CD4-positive, alpha-beta T cell treated with Interleukin-15 for 4 hours (primary cell): ENCODE measurements around the gene SLC38A9.
"Not testable (repeated sequence)": the region's sequence is repeated elsewhere in the genome, so short reads cannot be mapped to it uniquely, and the experiment has no call there.

Source experiments
- DNase-seq: peaks from one replicate; pipeline ENCODE4 v3.0.0-alpha.2; 2020; ENCODE audit warnings: low spot score

Gene SLC38A9

DNA sequence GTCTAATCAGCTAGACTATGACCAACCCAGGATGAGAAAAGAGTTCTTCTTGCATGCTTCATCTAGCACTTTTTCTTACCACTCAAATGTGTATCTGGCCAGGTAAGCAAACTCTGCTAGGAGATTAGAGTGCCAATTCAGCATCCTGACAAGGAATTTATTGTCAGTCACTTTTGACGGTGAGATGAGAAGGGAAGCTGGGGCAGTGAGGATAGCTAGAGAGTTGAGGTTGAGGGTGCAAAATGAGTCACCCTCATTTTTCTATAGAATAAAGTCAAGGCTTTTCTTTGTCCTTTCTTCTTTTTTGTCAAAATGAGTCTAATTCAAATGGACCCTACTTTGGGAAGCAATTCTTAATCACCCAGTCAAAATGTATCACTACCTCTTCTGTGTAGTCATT lies 102.7 kb downstream of the SLC38A9 start:
- DNase-seq: no peak

DNA sequence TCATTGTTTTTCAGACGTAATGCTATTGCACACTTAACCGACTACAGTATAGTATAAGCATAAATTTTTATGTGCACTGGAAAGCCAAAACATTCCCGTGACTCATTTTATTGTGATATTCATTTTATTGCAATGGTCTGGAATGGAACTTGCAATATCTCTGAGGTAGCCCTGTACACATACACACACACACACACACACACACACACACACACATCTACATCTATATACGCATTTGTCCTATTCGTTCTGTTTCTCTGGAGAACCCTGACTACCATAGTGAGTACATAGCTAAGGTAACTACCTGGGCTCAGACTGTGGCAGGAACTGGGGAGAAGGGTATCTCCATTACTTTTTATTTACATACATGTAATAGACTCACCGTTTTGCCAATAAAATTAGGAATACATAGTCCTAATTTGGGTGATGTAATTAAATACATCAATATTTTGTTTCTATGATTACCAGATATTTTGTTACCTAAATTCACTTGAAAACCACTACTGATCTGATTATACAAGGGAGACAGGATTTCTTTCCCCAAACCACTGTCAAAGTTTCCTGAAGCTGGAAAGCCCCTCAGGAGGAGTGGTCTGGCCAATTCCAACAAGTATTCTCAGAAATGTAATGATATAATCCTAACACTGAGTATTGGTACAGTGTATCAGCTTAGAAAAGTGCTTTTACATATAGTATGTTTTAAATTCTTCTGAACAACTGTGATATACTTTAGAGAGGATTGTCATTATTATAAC lies 103.4 kb downstream of the SLC38A9 start:
- DNase-seq: no peak

DNA sequence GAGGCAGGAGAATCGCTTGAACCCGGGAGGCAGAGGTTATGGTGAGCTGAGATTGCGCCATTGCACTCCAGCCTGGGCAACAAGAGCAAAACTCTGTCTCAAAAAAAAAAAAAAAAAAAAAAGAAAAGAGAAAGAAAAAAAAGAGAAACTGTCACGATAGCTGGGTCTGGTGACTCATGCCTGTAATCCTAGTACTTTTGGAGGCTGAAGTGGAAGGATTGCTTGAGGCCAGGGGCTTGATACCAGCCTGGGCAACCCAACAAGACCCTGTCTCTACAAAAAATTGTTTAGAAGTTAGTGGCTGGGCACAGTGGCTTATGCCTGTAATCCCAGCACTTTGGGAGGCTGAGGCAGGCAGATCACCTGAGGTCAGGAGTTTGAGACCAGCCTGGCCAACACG lies 104.8 kb downstream of the SLC38A9 start:
- not testable (repeated sequence) for DNase-seq

DNA sequence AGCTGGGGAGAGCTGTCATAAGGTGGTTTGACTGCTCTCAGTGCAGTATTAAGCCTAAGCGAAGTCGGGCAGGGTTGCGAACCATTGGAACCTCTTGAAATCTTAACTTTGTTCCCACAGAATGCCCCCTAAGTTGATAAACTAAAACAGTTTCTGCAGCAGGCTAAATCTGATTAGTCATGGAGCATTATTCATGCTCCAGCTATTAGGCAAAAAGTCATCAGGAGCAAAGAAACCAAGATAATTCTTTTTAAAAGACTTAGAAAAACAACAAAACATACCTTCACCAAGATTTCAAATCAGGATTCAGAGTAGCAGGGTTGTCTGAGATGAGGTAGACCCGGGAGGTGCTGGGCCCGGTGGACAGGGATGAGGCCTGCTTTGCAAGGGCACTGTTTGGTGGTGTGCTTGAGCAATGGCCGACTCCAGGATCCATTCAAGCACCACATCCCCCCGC lies 107.5 kb downstream of the SLC38A9 start:
- DNase-seq: no peak

DNA sequence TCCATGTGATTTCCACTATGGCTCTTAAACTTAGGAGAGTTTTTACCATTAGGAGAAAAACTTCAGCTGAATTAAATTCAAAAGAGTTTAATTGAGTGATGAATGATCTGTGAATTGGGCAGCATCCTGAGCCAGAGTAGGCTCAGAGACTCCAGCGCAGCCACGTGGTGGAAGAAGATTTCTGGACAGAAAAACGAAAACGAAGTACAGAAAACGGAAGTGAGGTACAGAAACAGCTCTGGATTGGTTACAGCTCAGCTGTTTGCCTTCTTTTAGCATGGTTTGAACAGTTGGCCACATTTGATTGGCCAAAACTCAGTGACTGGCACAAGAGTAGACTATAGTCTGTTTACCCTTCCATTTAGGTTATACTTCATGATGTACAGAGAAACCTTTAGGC lies 108.2 kb downstream of the SLC38A9 start:
- DNase-seq: no peak

DNA sequence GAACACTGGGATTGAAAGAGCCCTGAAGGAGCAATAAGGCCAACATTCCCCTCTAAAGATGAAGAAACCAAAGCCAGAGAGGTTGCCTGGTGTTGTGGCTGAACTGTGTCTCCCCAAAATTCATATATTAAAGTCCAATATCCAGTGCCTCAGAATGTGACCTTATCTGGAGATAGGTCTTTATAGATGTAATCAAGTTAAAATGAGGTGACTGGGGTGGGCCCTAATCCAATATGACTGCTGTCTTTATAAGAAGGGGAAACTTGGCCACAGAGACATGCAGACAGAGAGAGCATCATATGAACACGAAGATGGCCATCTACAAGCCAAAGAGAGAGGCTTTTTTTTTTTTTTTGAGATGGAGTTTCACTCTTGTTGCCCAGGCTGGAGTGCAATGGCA lies 110.5 kb downstream of the SLC38A9 start:
- DNase-seq: no peak

DNA sequence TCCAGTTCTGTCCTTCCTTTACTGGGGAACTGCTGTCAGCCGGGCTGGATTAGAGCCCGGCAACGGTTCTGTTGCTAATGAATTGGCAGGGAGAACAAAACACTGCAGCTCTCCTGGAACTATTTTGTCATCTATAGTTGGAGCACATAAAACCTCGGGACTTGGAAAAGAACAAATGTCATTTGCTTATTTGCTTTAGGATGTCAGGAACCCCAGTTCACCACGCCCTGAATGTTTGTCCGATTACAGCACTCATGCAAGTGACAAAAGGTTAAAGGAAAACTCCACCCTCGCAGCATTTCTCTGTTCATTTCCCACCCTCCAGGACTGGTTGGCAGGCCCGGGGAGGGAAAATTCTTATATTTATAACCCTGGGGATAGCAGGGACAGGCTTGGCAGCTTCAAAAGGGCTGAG lies 110.9 kb downstream of the SLC38A9 start:
- no peak for DNase-seq

DNA sequence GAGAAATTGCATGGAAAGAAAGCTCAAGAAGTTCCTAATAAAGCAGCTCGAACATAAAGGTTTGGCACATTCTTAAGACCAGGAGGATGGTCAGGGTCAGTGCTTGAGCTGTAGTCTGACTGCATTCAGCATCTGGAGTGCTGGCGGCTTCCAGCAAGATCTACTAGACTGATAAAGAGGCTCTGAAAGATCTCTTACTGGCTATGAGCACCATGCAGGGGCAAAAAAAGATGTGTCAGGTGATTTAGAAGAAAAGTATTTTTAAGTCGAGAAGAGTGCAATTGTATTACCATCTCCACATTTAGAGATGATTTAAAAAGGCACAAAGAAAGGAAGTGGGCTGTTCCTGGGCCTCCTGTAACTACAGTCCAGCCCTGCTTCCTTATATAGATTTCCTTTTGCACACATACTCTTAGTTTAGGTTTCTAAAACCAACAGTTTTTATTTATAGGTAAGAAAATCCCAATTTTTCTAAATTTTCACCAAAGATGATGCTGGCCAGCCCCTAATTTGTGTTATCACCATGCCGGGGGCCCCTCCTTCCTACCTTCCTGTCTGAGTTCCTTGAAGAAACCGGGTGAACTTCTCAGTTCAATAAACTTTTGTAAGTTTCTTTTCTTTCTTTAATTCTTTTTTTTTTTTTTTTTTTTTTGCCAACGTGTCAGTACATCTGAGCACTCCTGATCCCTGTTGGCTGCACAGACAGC lies 111.5 kb downstream of the SLC38A9 start:
- DNase-seq: no peak

DNA sequence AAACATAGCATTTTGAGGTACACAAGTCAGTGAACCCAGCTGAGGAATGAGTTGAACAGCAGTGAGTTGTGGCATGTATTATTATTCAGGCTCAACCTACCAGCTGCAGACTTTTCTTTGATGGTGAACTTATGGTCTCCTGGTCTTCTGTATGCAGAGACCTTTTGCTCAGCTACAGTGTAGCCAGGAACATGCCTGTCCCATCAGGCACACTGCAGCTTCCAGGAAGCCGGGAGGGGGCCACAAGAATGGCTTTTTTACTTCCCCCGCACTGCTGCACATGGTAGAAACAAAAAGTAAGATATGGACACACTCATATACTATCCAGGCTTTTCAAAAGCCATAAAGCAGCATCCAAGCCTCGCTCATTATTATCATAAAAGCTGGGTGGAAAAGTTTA lies 112.0 kb downstream of the SLC38A9 start:
- no peak for DNase-seq

DNA sequence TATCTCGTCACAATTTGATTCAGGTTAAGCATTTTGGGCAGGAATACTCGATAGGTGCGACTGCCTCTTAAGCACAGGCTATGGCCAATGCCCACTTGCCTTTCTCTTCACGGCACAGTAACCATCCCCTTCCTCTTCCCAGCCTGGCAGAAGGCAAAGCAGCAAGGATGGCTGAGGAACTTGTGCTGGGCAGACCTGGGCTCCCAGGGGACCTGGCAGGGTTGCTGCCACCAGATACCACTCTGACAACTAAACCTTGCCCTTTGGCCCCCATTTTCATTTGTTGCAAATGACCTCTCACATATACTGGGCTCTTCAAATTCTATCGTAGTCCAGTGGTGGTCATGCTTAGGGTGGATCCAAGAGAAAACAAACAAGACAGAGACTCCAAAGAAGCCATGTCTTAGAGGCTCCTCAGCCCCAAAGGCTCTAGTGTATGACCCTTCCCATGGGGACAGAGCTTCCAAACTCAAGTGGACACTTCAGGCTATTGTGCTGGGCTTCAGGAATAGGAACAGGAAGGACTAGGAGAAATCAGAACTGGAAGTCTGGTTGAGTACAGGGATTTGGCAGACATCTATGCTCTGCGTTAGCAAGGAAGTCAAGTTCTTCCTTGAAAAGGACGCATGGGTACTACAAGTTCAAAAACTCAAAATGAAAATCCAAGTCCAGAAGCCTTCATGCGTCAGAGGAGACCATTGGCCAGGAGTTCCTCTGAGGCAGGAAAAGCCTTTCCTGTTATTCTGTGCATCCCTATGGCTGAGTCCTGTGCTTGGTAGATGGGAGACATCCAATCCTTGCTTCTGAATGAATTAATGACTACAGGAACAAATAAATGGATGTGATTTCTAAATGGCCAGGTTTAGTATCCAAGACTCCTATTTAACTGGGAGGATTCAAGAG lies 112.7 kb downstream of the SLC38A9 start:
- DNase-seq: no peak

DNA sequence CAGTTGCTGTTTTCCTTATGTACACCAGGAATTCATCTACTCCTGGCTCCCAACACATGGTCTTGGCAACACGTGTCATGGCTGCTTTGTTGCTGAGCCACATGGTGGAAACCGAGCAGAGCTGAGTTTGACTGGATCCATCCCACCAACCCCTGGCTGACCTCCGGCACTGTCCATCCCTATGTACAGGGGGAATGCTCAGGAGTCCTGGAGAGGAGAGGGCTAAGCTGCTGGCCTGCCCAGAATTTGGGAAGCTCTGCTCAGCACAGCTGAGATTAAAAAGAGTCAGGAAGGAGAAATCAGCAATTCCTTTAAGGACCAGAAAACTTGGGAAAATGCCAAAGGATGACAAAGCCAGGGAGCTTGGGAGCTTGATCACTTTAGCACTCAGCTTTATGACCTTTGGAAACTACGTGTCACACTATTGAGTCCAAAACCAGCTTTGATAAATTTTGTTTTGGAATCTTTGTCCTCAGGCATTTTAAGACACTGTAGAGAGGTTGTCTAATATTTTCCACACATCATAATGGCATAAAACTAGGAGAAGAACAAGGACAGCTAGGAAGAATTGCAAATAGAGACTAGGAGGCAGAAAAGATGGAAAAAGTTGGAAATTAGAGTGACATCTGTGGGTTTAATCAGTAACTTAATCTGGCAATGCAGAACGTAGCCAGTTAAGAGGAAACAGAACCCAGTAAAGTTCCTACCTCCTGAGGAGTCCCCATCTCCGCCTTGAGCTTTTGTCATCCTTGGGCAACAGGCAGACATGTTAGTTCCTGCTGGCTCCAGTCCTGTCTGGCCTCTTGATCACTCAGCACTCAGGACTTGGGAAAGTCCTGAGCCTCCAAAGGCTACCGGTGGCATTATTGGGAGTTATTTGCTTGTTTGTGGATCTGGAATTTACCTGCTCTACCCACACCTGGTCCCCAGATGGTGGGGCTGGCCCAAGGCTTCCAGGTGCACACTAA lies 114.8 kb downstream of the SLC38A9 start:
- no peak for DNase-seq

DNA sequence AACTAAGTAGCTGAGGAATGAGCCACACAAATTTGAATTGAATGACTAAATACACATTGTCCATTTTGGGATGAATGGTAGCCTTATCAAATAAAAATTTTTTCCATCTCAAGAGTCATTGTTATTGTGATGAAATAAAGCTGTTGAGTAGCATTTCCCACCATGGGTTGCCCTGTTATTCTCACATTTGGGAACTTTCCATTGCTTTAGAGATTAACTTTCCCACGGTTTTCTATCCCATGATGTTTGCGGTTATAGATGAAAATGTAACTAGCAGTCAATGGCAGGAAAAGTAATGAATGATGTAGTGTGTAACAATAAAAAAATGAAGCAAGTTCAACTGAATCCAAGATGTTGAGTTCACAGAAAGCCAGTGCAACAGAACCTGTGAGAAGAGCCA lies 117.5 kb downstream of the SLC38A9 start:
- DNase-seq: no peak

DNA sequence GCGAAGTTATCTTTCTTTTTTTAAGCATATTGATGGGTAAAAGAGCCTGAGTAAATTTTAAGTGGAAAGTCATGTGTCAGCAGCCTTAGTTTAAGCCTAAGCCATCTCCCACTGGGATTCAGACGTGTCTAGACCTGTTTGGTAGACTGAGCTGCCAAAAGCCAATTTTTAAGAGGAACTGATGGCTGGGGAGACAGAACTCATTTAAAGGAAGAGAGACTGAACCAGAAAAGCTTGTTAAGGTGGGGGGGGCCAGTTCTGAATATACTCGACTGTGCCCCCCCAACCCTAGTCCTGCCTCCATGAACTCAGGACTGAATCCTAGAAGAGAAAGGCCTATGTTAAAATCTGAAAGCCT lies 119.0 kb downstream of the SLC38A9 start:
- DNase-seq: no peak

DNA sequence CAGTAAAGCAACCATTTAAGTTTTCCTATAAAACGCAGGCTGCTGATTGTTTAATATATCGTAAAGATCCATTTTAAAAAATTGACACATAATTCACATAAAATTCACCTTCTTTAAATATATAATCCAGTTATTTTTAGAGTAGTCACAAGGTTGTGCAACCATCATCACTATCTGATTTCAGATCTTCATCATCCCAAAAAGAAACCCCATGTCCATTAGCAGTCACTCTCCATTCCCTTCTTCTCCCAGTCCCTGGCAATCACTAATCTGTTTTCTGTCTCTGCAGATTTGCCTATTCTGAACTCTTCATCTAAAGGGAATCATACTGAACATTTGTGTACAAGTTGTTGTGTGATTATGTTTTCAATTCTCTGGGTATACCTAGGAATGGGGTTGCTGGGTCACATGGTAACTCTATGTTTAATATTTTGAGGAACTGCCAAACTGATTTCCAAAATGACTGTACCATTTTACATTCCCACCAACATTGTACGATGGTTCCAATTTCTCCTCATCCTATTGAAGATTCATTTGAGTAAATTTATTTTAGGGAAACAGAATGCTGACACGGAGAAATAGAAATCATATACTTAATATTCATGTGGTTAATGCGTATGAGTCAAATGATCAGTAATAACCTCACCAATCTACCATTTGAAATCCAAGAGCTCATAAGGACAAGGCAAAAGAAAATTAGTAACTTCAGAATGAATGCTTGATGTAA lies 119.6 kb downstream of the SLC38A9 start:
- no peak for DNase-seq

DNA sequence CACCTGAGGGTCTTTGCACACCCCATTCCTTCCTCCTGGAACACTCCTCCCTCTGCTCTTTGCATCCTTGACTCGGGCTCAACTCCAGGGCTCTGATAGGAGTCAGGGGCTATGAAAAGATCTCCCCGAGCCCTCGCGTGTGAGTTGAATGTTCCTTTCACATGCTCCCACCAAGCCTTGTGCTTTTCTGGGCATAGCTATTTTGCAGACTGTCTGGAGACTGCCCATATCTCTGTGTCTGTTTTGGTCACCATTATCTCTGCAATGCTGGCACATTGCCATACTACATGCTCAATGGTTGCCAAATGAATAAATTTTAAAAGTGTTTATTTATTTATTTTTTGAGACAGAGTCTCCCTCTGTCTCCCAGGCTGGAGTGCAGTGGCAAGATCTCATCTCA lies 120.4 kb downstream of the SLC38A9 start:
- DNase-seq: no peak

DNA sequence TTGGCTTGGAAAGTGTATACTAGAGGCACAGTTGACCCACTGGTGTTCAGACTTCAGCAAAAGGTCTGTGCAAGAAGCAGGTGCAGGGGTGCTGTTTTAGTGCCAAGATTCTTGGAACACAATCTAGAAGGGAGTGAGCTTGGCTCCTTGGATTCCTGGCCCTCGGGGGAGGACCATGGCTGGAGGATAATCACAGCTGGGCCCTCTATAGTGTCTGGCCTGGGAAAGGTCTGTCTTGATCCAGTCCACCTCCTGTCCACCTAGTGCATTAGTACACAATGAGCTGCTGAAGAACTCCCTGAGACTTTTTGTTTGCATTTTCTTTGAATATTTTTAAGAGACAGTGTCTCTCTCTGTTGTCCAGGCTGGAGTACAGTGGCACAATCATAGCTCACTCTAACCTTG lies 126.9 kb downstream of the SLC38A9 start:
- no peak for DNase-seq

DNA sequence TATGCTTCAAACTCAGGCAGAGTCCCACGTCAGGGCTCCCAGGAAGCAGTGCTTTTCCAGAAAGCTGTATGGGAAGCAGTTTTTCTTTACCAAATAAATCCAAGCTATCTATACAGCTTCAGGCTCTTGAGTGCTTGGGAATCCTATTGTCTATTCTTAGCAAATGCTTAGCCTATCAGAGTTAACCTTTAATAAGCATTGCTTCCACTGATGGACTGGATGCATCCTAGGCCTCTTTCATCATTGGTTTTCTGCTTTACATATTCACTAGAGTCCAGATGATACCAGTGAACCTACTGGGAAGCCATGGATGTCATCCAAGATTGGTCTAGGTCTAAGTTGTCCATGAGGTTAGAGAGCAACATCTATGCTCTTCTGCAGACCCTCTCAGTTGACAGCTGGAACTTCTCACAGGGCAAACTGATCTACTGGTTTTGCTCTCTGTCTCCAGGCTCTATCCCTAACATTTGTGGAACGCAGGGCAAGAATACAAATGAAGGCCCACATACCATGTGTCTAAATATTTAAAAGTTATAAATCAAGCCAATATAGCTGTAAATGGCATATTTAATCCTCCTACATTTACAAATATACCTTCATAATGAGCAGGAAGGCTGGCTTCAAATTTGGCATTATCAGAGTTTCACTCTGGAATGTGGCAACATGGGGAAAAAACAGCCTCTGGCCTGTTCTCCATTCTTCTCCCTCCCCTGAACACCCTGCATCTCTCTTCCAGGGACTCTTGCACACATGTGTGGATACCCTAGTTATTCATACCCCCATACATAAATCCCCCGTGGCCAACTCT lies 127.5 kb downstream of the SLC38A9 start:
- DNase-seq: no peak

DNA sequence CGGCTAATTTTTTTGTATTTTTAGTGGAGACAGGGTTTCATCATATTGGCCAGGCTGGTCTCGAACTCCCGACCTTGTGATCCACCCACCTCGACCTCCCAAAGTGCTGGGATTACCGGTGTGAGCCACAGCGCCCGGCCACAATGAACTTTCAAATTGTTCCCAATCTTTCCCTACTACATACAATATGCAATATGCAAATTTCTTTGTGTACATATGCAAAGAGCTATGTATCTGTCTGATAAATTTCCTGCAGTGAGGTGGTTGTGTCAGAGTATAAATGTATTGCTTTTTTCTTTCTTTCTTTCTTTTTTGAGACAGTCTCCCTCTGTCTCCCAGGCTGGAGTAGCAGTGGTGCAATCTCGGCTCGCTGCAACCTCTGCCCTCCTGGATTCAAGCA lies 128.5 kb downstream of the SLC38A9 start:
- no peak for DNase-seq

DNA sequence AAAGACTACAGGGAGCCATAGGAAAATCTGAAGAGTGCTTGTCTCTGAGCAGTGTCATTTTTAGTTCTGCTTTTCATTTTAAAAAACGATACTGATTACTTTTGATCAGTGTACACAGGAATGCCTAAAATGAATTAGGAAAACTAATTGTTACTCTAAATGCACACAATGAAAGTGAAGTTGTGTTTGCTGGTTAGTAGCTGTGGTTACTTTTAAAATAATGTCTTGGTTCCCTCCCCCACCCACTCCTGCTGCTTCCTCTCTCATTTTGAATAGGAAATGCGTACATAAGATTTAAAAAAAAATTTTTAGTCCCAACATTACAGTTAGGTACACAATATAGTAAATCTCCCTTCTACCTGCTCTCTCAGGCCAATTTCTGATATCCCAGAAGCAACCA lies 129.9 kb downstream of the SLC38A9 start:
- DNase-seq: no peak

DNA sequence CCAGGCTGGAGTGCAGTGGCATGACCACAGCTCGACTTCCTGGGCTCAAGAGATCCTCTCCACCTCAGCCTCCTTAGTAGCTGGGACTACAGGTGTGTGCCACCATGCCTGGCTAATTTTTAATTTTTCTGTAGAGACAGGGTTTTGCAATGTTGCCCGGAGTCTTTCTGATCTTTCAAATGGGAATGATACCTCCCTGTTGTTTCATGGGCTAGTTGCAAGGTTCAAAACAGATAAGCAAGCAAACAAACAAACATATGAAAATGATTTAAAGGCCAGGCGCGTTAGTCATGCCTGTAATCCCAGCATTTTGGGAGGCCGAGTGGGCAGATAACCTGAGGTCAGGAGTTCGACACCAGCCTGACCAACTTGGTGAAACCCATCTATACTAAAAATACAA lies 132.1 kb downstream of the SLC38A9 start:
- DNase-seq: no peak
